ENCODE data around the gene ARHGEF28.

Gene ARHGEF28

GRCh38 chr5:73834693-73835092 is 208.7 kb downstream of the ARHGEF28 start:
- in situ Hi-C loops (cut with HindIII; ENCODE audit: low sequenced_read_pairs) = no loop called here

- in situ Hi-C loops (cut with HindIII; ENCODE audit: low sequenced_read_pairs) = no loop called here
Measured at GRCh38 chr5:73835726-73836125, 209.7 kb downstream of the ARHGEF28 start.

GRCh38 chr5:73836607-73837006 is 210.6 kb downstream of the ARHGEF28 start:
- in situ Hi-C loops (cut with HindIII; ENCODE audit: low sequenced_read_pairs) = no loop called here

- in situ Hi-C loops (cut with HindIII; ENCODE audit: low sequenced_read_pairs) = no loop called here
Measured at GRCh38 chr5:73838901-73839300, 212.9 kb downstream of the ARHGEF28 start.

GRCh38 chr5:73841641-73842040 is 215.6 kb downstream of the ARHGEF28 start:
- in situ Hi-C loops (cut with HindIII; ENCODE audit: low sequenced_read_pairs) = no loop called here

GRCh38 chr5:73844165-73844564 is 218.2 kb downstream of the ARHGEF28 start:
- in situ Hi-C loops (cut with HindIII; ENCODE audit: low sequenced_read_pairs) = no loop called here

GRCh38 chr5:73851471-73852181 is 225.6 kb downstream of the ARHGEF28 start:
- in situ Hi-C loops (cut with HindIII; ENCODE audit: low sequenced_read_pairs) = no loop called here

GRCh38 chr5:73853091-73853490 is 227.1 kb downstream of the ARHGEF28 start:
- in situ Hi-C loops (cut with HindIII; ENCODE audit: low sequenced_read_pairs) = no loop called here

- in situ Hi-C loops (cut with HindIII; ENCODE audit: low sequenced_read_pairs) = no loop called here
Measured at GRCh38 chr5:73856997-73857396, 231.0 kb downstream of the ARHGEF28 start.

GRCh38 chr5:73857446-73857845 is 231.4 kb downstream of the ARHGEF28 start:
- in situ Hi-C loops (cut with HindIII; ENCODE audit: low sequenced_read_pairs) = no loop called here

GRCh38 chr5:73858054-73858453 is 232.1 kb downstream of the ARHGEF28 start:
- in situ Hi-C loops (cut with HindIII; ENCODE audit: low sequenced_read_pairs) = no loop called here

GRCh38 chr5:73858776-73859175 is 232.8 kb downstream of the ARHGEF28 start:
- in situ Hi-C loops (cut with HindIII; ENCODE audit: low sequenced_read_pairs) = no loop called here

GRCh38 chr5:73859696-73860095 is 233.7 kb downstream of the ARHGEF28 start:
- in situ Hi-C loops (cut with HindIII; ENCODE audit: low sequenced_read_pairs) = no loop called here

- in situ Hi-C loops (cut with HindIII; ENCODE audit: low sequenced_read_pairs) = no loop called here
Measured at GRCh38 chr5:73861313-73861988, 235.5 kb downstream of the ARHGEF28 start.

- in situ Hi-C loops (cut with HindIII; ENCODE audit: low sequenced_read_pairs) = no loop called here
Measured at GRCh38 chr5:73862796-73863195, 236.8 kb downstream of the ARHGEF28 start.

- in situ Hi-C loops (cut with HindIII; ENCODE audit: low sequenced_read_pairs) = no loop called here
Measured at GRCh38 chr5:73863876-73864275, 237.9 kb downstream of the ARHGEF28 start.

- in situ Hi-C loops (cut with HindIII; ENCODE audit: low sequenced_read_pairs) = no loop called here
Measured at GRCh38 chr5:73865315-73865714, 239.3 kb downstream of the ARHGEF28 start.

- in situ Hi-C loops (cut with HindIII; ENCODE audit: low sequenced_read_pairs) = no loop called here
Measured at GRCh38 chr5:73867345-73868335, 241.6 kb downstream of the ARHGEF28 start.

- in situ Hi-C loops (cut with HindIII; ENCODE audit: low sequenced_read_pairs) = no loop called here
Measured at GRCh38 chr5:73883646-73884045, 257.6 kb downstream of the ARHGEF28 start.

- in situ Hi-C loops (cut with HindIII; ENCODE audit: low sequenced_read_pairs) = no loop called here
Measured at GRCh38 chr5:73887688-73888087, 261.7 kb downstream of the ARHGEF28 start.

- in situ Hi-C loops (cut with HindIII; ENCODE audit: low sequenced_read_pairs) = no loop called here
Measured at GRCh38 chr5:73890569-73890968, 264.6 kb downstream of the ARHGEF28 start.

Data from DLD1 (cell line).